Ectodermal cell (in vitro differentiated cells): ENCODE data around the gene ANKS1B. TPM values are rescaled to one million over a fixed set of nuclear protein-coding genes. Genes with fewer than 3 reads are reported as not detected.
"Not testable (repeated sequence)": the region's sequence is repeated elsewhere in the genome, so short reads cannot be mapped to it uniquely, and the experiment has no call there.

Experiments used
- H3K27ac ChIP-seq: 2 replicates; pipeline ENCODE4 v1.7.0; 2013; ENCODE audit warnings: mild to moderate bottlenecking, low read depth, low read length; ENCODE audit not compliant: insufficient read depth, poor library complexity, severe bottlenecking
- H3K27me3 ChIP-seq: 2 replicates; pipeline ENCODE4 v1.7.0; 2013; ENCODE audit warnings: mild to moderate bottlenecking, low read length; ENCODE audit not compliant: insufficient read depth, control insufficient read depth, poor library complexity, severe bottlenecking
- H3K36me3 ChIP-seq: one replicate; pipeline ENCODE4 v1.7.0; 2013; ENCODE audit warnings: low read length; ENCODE audit not compliant: control insufficient read depth, insufficient read depth
- H3K4me1 ChIP-seq: one replicate; pipeline ENCODE4 v1.7.0; 2013; ENCODE audit warnings: low read length; ENCODE audit not compliant: control insufficient read depth, insufficient read depth
- H3K4me3 ChIP-seq: 2 replicates; pipeline ENCODE4 v1.7.0; 2013; ENCODE audit warnings: low read depth, low read length, control low read depth; ENCODE audit not compliant: insufficient read depth
- H3K9me3 ChIP-seq: 2 replicates; pipeline ENCODE4 v1.7.0; 2013; ENCODE audit warnings: mild to moderate bottlenecking, low read length, moderate library complexity; ENCODE audit not compliant: control insufficient read depth
- WGBS, 2 experiments: methylation state at CpG; one replicate each; pipeline ENCODE4 v1.1.7; 2013; ENCODE audit warnings: missing lambda C conversion rate in 2 of 2; 5-methylcytosine and 5-hydroxymethylcytosine counted together
- polyA plus RNA-seq, 4 experiments: library from polyadenylated mRNA; stranded (reverse); fragments of 50-300 nt; gene quantifications; one replicate each; pipeline ENCODE4 v1.2.3, GENCODE V29; 2013

ANKS1B gene
- polyA plus RNA-seq (2013, experiment 1 of 4): 3.5 TPM
- polyA plus RNA-seq (2013, experiment 2 of 4): 3.1 TPM
- polyA plus RNA-seq (2013, experiment 3 of 4): 3.3 TPM
- polyA plus RNA-seq (2013, experiment 4 of 4): 2.4 TPM

- no peaks in the 10 kb centered on the region for H3K9me3 ChIP-seq
- H3K4me3 ChIP-seq: peak within 1 kb of the TSS; percentile 66
- 1% methylated on average over 98 of the region's 98 CpGs for WGBS, 2 experiments
- peaks cover 9% of the 10 kb centered on the region for H3K4me1 ChIP-seq
- no peak within 1 kb of the TSS for H3K27ac ChIP-seq
- peaks cover 36% of the 10 kb centered on the region for H3K27me3 ChIP-seq
- no peaks in the 10 kb centered on the region for H3K36me3 ChIP-seq
Measured at GRCh38 chr12:99984271-99985128, at the start of gene ANKS1B. ANKS1B (minus strand) TSS chr12:99984936; CDS start chr12:99984237, 699 bp downstream.

GRCh38 chr12:100031836-100032235 is 47.1 kb upstream of the ANKS1B start:
- H3K4me3 ChIP-seq: no peak overlapping the region
- 89 to 94% methylated on average over 2 of the region's 2 CpGs for WGBS, 2 experiments
- no peaks in the 10 kb centered on the region for H3K4me1 ChIP-seq
- no peaks in the 10 kb centered on the region for H3K27me3 ChIP-seq
- no peak overlapping the region for H3K27ac ChIP-seq
- no peaks in the 10 kb centered on the region for H3K36me3 ChIP-seq
- no peaks in the 10 kb centered on the region for H3K9me3 ChIP-seq

- Histone ChIP-seq H3K4me1 (no peaks in the 10 kb centered on the region), H3K36me3 (no peaks in the 10 kb centered on the region), H3K9me3 (no peaks in the 10 kb centered on the region), H3K4me3 (no peak overlapping the region), H3K27me3 (no peaks in the 10 kb centered on the region), H3K27ac (no peak overlapping the region)
- 87 to 92% methylated on average over 3 of the region's 3 CpGs for WGBS, 2 experiments
Measured at GRCh38 chr12:100027671-100028070, 42.9 kb upstream of the ANKS1B start.

- Histone ChIP-seq H3K4me1 (no peaks in the 10 kb centered on the region), H3K9me3 (no peaks in the 10 kb centered on the region), H3K36me3 (no peaks in the 10 kb centered on the region), H3K4me3 (no peak overlapping the region), H3K27ac (no peak overlapping the region), H3K27me3 (no peaks in the 10 kb centered on the region)
- WGBS, 2 experiments: 100% methylated on average over 1 of the region's 1 CpG
Measured at GRCh38 chr12:100026241-100026640, 41.5 kb upstream of the ANKS1B start.

GRCh38 chr12:100024974-100025555 is 40.3 kb upstream of the ANKS1B start:
- H3K27ac ChIP-seq: no peak overlapping the region
- H3K4me3 ChIP-seq: no peak overlapping the region
- H3K27me3 ChIP-seq: no peaks in the 10 kb centered on the region
- no peaks in the 10 kb centered on the region for H3K4me1 ChIP-seq
- H3K36me3 ChIP-seq: no peaks in the 10 kb centered on the region
- no peaks in the 10 kb centered on the region for H3K9me3 ChIP-seq
- WGBS, 2 experiments: 93 to 95% methylated on average over 2 of the region's 2 CpGs

- no peaks in the 10 kb centered on the region for H3K27me3 ChIP-seq
- H3K27ac ChIP-seq: no peak overlapping the region
- H3K36me3 ChIP-seq: no peaks in the 10 kb centered on the region
- 35 to 42% methylated on average over 1 of the region's 1 CpG for WGBS, 2 experiments
- H3K9me3 ChIP-seq: no peaks in the 10 kb centered on the region
- no peak overlapping the region for H3K4me3 ChIP-seq
- H3K4me1 ChIP-seq: no peaks in the 10 kb centered on the region
Measured at GRCh38 chr12:100020370-100020769, 35.6 kb upstream of the ANKS1B start.

- no peak overlapping the region for H3K4me3 ChIP-seq
- no peaks in the 10 kb centered on the region for H3K27me3 ChIP-seq
- H3K9me3 ChIP-seq: no peaks in the 10 kb centered on the region
- no peaks in the 10 kb centered on the region for H3K36me3 ChIP-seq
- 88 to 92% methylated on average over 3 of the region's 3 CpGs for WGBS, 2 experiments
- no peak overlapping the region for H3K27ac ChIP-seq
- H3K4me1 ChIP-seq: no peaks in the 10 kb centered on the region
Measured at GRCh38 chr12:100017056-100017455, 32.3 kb upstream of the ANKS1B start.

GRCh38 chr12:100016304-100016703 is 31.6 kb upstream of the ANKS1B start:
- not testable (repeated sequence) for H3K36me3 ChIP-seq, H3K4me1 ChIP-seq, H3K9me3 ChIP-seq, H3K4me3 ChIP-seq, H3K27ac ChIP-seq, H3K27me3 ChIP-seq
- 75 to 87% methylated on average over 2 to 3 of the region's 4 CpGs for WGBS, 2 experiments

GRCh38 chr12:100005846-100006245 is 21.1 kb upstream of the ANKS1B start:
- H3K27ac ChIP-seq, H3K4me3 ChIP-seq, H3K4me1 ChIP-seq, H3K36me3 ChIP-seq, H3K9me3 ChIP-seq, H3K27me3 ChIP-seq: not testable (repeated sequence)
- WGBS, 2 experiments: 92 to 94% methylated on average over 9 of the region's 9 CpGs

GRCh38 chr12:99997806-99998205 is 13.1 kb upstream of the ANKS1B start:
- no peaks in the 10 kb centered on the region for H3K27me3 ChIP-seq
- H3K4me1 ChIP-seq: no peaks in the 10 kb centered on the region
- H3K27ac ChIP-seq: no peak overlapping the region
- no CpG with 5 or more reads among the region's 1 CpG for WGBS, 2 experiments
- H3K9me3 ChIP-seq: no peaks in the 10 kb centered on the region
- H3K36me3 ChIP-seq: no peaks in the 10 kb centered on the region
- no peak overlapping the region for H3K4me3 ChIP-seq
